SK-N-MC (cell line): ENCODE results near the gene CYFIP2.

Experiments
- DNase-seq: peaks from one replicate; pipeline ENCODE4 v3.0.0-alpha.2; 2011; ENCODE audit warnings: low read depth, low spot score
- H3K27ac ChIP-seq: fragments of 200-600 bp; sonication (generic); 2 replicates; pipeline ENCODE4 v1.5.1; 2016; ENCODE audit warnings: mixed run types
- H3K36me3 ChIP-seq: fragments of 200-600 bp; sonication (generic); 2 replicates; pipeline ENCODE4 v1.6.1; 2017; ENCODE audit warnings: antibody characterized with exemption, low read length, mixed read lengths; ENCODE audit not compliant: insufficient read depth
- H3K4me3 ChIP-seq: fragments of 200-600 bp; sonication (generic); 2 replicates; pipeline ENCODE4 v1.5.1; 2016
- H3K9ac ChIP-seq: fragments of 200-600 bp; sonication (generic); 2 replicates; pipeline ENCODE4 v1.8.0; 2017; ENCODE audit warnings: mixed run types, mixed read lengths; ENCODE audit not compliant: insufficient read length
- H3K9me3 ChIP-seq: fragments of 200-600 bp; sonication (generic); 2 replicates; pipeline ENCODE4 v1.6.1; 2017; ENCODE audit warnings: low read depth, mild to moderate bottlenecking, antibody characterized with exemption, low read length, moderate library complexity, mixed read lengths
- EZH2 ChIP-seq: fragments of 200-600 bp; sonication (generic); IDR thresholded peaks from one replicate; pipeline ENCODE4 v1.6.1; 2017; ENCODE audit warnings: antibody characterized with exemption
- FOXP2 ChIP-seq: optimal IDR thresholded peaks from 2 replicates; pipeline ENCODE3; 2011; ENCODE audit warnings: mild to moderate bottlenecking, moderate library complexity; ENCODE audit not compliant: insufficient read depth; ENCODE audit errors: extremely low read length, control extremely low read depth
- POLR2AphosphoS5 ChIP-seq: IDR thresholded peaks from 2 replicates; pipeline ENCODE4 v1.6.1; 2012; ENCODE audit warnings: mild to moderate bottlenecking, low read depth, low read length, borderline replicate concordance

The CYFIP2 gene

DNA sequence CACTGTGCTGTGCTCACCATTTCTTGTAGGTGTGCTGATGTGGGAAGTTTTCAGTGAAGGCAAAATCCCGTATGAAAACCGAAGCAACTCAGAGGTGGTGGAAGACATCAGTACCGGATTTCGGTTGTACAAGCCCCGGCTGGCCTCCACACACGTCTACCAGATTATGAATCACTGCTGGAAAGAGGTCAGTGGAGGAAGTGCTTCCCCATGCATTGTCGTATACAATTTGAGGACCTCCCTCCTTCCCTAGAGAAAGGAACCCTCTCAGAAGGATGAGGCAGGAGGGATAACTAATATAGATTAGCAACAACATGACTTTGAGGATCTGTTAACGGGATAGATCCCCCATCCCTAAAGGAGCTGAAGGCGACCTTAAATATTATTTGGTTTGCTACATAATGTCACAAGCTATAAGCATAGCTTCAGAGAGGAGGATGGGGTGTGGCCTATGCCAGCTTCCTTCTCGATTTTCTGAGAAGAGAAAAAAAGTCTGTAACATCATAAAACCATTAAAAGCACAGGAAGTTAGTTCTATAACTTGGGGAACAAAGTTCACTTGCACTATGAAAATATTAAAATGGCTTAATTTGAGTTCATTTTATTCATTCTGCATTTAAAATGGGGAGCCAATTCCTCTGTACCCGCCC is 17.0 kb upstream of the CYFIP2 start:
- no peaks in the 10 kb centered on the region for H3K36me3 ChIP-seq
- no peaks in the 10 kb centered on the region for H3K9me3 ChIP-seq
- H3K4me3 ChIP-seq, result no peak overlapping the region
- no peak overlapping the region for H3K9ac ChIP-seq
- no peak overlapping the region for H3K27ac ChIP-seq
- TF ChIP-seq FOXP2 (no peak), EZH2 (no peak), POLR2AphosphoS5 (no peak)
- DNase-seq, result no peak

- H3K9me3 ChIP-seq, result no peaks in the 10 kb centered on the region
- no peaks in the 10 kb centered on the region for H3K36me3 ChIP-seq
- H3K4me3 ChIP-seq, result no peak overlapping the region
- no peak overlapping the region for H3K27ac ChIP-seq
- DNase-seq, result no peak
- H3K9ac ChIP-seq, result no peak overlapping the region
- TF ChIP-seq FOXP2 (no peak), POLR2AphosphoS5 (no peak), EZH2 (no peak)
Measured at GRCh38 chr5:157252711-157253465, 13.0 kb upstream of the CYFIP2 start.

- no peaks in the 10 kb centered on the region for H3K36me3 ChIP-seq
- TF ChIP-seq POLR2AphosphoS5, result no peak
- no peak for TF ChIP-seq FOXP2
- TF ChIP-seq EZH2, result no peak
- no peak overlapping the region for H3K9ac ChIP-seq
- H3K27ac ChIP-seq, result no peak overlapping the region
- H3K9me3 ChIP-seq, result no peaks in the 10 kb centered on the region
- no peak for DNase-seq
- H3K4me3 ChIP-seq, result no peak overlapping the region
Measured at GRCh38 chr5:157253547-157253946, 12.4 kb upstream of the CYFIP2 start.

DNA sequence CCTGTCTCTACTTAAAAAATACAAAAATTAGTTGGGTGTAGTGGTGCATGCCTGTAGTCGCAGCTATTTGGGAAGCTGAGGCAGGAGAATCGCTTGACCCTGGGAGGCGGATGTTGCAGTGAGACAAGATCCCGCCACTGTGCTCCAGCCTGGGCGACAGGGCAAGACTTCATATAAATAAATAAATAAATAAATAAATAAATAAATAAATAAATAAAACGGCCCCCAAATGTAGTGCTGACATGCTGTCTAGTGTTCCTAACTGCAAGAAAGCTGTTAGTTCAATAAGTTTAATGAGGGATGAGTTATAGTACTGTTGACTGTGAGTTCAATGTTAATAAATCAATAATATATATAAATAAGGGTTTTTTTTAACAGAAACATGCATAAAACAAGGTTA is 7.5 kb upstream of the CYFIP2 start:
- DNase-seq, result no peak
- Histone ChIP-seq H3K4me3 (no peak overlapping the region), H3K9ac (no peak overlapping the region), H3K36me3 (no peaks in the 10 kb centered on the region), H3K9me3 (no peaks in the 10 kb centered on the region), H3K27ac (no peak overlapping the region)
- no peak for TF ChIP-seq FOXP2
- no peak for TF ChIP-seq EZH2
- no peak for TF ChIP-seq POLR2AphosphoS5

- Histone ChIP-seq H3K9ac (no peak overlapping the region), H3K9me3 (no peaks in the 10 kb centered on the region), H3K36me3 (no peaks in the 10 kb centered on the region), H3K4me3 (no peak overlapping the region), H3K27ac (no peak overlapping the region)
- TF ChIP-seq EZH2, result no peak
- TF ChIP-seq POLR2AphosphoS5, result no peak
- TF ChIP-seq FOXP2, result no peak
- no peak for DNase-seq
Measured at GRCh38 chr5:157259699-157260098, 6.2 kb upstream of the CYFIP2 start.

- Histone ChIP-seq H3K9ac (no peak overlapping the region), H3K27ac (no peak overlapping the region), H3K36me3 (no peaks in the 10 kb centered on the region), H3K4me3 (no peak overlapping the region), H3K9me3 (no peaks in the 10 kb centered on the region)
- TF ChIP-seq EZH2 (no peak), FOXP2 (no peak), POLR2AphosphoS5 (no peak)
- no peak for DNase-seq
Measured at GRCh38 chr5:157263496-157264090, 2.3 kb upstream of the CYFIP2 start.

DNA sequence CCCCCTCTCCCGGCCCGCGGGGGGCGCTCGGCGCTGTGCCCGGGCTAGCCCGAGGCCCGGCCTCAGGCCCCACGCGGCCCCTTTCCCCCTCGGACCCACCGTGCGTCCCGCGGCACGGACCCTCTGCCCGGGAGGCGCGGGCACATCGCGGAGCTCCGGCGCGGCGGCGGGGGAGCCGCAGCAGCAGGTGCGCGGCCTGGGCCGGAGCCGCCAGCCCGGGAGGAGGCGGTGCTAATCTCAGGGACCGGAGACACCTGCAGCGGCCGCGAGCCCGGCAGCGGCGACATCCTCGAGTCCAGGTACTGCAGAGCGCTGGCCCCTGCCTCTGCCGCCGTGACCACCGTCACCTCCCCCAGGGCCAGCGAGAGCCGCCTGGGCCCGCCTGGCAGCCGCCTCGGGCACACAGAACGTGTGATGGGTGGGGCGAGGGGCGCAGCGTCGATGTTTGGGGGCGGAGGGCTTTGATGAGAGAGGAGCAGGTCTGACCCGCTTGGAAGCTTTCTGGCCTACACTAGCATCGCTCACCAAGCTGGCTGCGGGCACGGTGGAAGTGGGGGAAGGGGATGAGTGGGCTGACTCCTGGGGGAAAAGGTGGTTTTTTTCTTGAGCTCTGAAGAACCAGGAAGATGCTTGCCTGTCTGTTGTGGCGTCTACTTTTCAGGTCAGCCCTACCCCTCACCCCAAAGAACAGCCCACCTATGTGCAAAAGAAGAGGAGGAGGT is 524 bp downstream of the CYFIP2 start:
- H3K9me3 ChIP-seq, result no peaks in the 10 kb centered on the region
- H3K4me3 ChIP-seq, result peak overlapping the region; percentile 92
- TF ChIP-seq FOXP2, result no peak
- TF ChIP-seq POLR2AphosphoS5, result no peak
- TF ChIP-seq EZH2, result no peak
- H3K27ac ChIP-seq, result no peak overlapping the region
- DNase-seq, result no peak
- no peaks in the 10 kb centered on the region for H3K36me3 ChIP-seq
- peak overlapping the region; percentile 55 for H3K9ac ChIP-seq

GRCh38 chr5:157267025-157267424 is 1.1 kb downstream of the CYFIP2 start:
- Histone ChIP-seq H3K27ac (no peak overlapping the region), H3K9ac (no peak overlapping the region), H3K9me3 (no peaks in the 10 kb centered on the region), H3K36me3 (no peaks in the 10 kb centered on the region), H3K4me3 (peak overlapping the region; percentile 92)
- DNase-seq, result no peak
- no peak for TF ChIP-seq FOXP2
- no peak for TF ChIP-seq POLR2AphosphoS5
- no peak for TF ChIP-seq EZH2
